Activated T-cell treated with anti-CD3 and anti-CD28 coated beads for 4 hours (primary cell): Measurements from ENCODE around the gene C9.
"Not testable (repeated sequence)": the region's sequence is repeated elsewhere in the genome, so short reads cannot be mapped to it uniquely, and the experiment has no call there.

Experiments used
- DNase-seq: peaks from one replicate; pipeline ENCODE4 v3.0.0-alpha.2; 2020

Gene C9

GRCh38 chr5:39319395-39319794 is 44.9 kb downstream of the C9 start:
- DNase-seq: no peak

GRCh38 chr5:39316464-39316863 is 47.8 kb downstream of the C9 start:
- not testable (repeated sequence) for DNase-seq

- DNase-seq: no peak
Observed at GRCh38 chr5:39315995-39316394, 48.3 kb downstream of the C9 start.

DNA sequence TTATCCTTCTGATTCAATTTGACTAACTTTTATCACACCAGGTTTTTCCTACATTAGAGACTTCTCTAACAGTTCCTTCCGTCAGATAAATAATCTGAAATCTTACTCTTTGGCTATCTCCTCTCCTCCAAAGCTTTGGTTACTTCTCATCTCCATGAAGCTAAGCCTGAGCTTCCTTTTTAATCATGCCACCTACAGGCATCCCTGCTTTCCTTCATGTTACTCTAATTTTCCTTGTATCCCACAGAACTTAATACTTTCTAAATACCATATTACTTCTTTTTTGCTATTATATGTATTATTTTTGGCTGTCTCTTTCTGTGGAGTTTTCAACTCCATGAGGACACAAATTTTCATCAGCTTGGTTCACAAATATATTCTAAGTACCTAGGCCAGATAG is 49.7 kb downstream of the C9 start:
- DNase-seq: no peak

GRCh38 chr5:39309534-39309933 is 54.8 kb downstream of the C9 start:
- no peak for DNase-seq

- DNase-seq: no peak
Observed at GRCh38 chr5:39302472-39302871, 61.8 kb downstream of the C9 start.

DNA sequence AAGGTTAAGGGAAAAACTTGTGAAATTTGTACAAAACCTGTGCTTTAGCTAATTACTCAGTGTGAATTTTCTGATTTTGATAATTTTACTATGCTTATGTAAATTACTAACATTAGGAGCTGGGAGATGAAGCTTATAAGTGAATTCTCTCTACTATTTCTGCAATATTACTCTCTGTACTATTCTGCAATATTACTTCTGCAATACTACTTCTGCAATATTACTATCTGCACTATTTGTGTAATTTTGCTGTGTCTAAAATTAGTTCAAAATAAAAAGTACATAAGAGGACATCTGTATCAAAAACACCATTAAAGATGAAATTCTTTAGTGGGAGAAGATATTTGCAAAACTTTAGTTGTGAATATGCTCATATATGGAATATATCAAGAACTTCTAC is 62.9 kb downstream of the C9 start:
- DNase-seq: no peak

DNA sequence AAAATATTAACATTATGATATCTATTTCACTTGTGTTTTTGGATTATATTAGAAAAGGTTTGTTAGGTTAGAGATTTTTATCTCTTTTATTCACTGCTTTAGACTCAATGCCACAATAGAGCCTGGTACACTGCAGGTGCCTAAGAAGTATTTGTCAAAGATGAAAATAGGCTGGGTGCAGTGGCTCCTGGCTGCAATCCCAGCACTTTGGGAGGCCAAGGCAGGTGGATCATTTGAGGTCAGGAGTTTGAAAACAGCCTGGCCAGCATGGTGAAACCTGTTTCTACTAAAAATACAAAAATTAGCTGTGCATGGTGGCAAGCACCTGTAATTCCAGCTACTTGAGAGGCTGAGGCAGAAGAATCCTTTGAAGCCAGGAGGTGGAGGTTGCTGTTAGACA is 64.3 kb downstream of the C9 start:
- DNase-seq: no peak

DNA sequence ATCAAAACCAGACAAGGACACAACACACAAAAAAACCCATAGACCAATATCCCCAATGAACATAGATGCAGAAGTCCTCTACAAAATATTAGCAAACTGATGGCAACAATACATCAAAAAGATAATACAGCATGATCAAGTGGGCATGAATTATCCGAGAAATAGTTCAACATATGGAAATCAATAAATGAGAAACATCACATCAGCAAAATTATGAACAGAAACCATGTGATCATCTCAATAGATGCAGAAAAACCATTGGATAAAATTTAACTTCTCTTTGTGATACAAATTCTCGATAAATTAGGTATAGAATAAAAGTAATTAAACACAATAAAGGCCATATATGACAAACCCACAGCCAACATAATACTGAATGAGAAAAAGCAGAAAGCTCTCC is 69.6 kb downstream of the C9 start:
- no peak for DNase-seq

DNA sequence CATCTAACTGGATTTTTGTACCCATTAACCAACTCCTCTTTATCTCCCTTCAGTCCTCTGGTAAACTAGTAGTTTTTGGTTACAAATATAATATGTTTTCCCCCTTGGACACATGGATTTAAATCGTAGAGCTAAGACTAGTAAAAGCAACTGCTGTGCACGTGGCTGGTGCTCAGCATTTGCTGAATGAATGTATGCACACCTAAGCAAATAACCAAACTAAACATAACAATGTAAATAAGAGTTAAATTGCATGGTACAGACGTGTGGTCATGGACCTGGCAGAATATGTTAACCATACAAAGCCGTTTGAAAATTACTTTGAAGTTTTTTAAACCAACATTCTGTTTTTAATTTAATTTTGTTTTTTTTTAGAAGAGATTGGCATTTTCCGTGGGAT is 79.7 kb downstream of the C9 start:
- no peak for DNase-seq

- DNase-seq: peak; percentile 56
Observed at GRCh38 chr5:39283231-39283818, 81.0 kb downstream of the C9 start.

- DNase-seq: no peak
Observed at GRCh38 chr5:39282561-39282960, 81.7 kb downstream of the C9 start.

- not testable (repeated sequence) for DNase-seq
Observed at GRCh38 chr5:39275865-39276264, 88.4 kb downstream of the C9 start.

DNA sequence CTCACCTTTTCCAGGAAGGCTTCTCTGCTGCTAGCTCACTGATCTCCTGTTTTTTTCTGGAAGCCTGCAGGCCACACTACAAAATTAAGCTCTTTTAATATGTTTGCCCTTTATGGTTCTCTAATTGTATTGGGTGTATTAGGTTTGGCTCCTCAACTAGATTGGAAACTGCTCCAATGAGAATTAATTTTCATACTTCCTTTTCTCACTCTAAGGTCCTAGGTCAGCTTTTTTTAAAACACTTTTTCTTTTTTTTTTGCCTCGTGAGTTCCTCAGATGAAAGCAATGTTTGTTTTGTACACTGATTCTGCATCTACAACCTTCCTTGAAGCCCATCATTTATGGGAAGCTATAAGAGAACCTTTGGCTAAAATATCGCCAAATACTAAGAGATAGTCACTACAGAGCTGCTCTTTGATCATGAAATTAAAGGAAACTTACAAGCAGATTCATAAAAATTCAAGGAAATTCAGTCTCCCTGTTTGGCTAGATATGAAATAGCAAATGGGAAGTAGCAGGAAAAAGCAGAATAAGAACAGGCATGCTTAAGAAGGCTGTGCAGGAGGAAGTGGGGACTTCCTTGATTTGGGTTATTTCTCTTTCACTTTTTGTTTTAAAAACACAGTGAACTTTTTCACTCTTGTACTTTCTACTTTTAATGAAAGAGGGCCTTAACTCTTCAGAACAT is 89.8 kb downstream of the C9 start:
- DNase-seq: no peak

DNA sequence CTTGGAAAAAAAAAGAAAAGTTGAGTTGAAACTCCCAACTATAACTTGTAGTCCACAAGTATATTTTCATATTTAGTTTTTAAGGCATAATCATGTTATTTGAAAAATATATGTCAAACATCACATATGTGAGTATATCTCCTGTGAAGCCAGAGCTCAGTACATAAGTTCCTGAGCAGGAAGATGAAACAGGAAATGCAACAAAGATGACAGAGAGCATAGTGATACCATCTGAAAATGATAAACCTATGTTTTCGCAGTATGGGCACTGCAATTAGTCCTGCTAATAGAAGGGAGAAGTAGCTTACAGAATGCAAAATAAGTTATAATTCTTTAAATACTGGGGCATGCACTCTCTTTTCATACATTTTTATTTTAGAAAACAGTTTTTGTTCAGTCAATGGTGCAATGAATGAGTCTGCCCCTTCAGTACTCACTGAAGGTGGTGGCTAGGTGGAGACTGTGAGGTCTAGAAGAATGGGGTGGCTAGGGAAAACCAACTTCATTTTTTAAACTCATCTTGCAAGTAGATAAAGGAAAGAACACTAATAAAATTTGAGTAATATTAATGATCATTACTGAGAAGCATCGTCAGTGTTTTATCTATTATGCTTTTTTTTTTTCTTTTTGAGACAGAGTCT is 90.9 kb downstream of the C9 start:
- no peak for DNase-seq

GRCh38 chr5:39272869-39273231 is 91.4 kb downstream of the C9 start:
- DNase-seq: not testable (repeated sequence)

GRCh38 chr5:39270225-39270848 is 94.0 kb downstream of the C9 start:
- DNase-seq: no peak

DNA sequence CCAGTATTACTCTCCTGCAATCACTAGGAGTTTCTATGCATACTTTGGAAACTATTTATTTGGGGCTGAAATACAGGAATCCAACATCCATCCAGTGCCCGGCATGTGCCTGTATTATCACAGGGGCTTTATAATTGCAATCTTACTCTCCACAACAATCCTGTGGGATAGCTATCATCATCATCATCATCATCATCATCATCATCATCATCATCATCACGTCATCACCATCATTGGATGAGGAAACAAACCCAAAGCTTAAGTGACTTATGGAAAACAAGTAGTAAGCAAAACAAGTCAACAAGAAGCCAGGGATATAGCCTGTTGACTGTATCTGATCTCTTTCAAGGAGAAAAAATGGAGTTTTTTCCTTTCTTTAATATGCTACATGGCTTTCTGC is 97.1 kb downstream of the C9 start:
- DNase-seq: no peak

DNA sequence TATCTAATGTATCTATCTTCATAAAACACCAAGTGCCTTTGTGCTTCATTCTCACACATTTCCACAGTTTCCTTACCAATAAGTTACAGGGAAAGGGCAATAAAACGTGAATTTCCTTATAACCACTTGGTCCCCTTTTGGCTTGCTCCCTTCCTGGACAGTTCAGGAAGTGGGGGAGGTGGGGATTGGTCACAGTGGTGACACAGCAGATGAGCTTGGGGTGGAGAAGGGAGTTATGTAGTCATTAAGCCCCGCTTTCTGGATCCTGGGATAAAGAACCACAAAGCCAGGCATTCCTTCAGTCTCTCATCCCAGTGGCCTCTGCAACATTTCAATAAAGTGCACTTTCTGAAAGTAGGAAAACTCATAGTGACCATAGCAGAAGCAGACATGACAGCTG is 97.9 kb downstream of the C9 start:
- no peak for DNase-seq

DNA sequence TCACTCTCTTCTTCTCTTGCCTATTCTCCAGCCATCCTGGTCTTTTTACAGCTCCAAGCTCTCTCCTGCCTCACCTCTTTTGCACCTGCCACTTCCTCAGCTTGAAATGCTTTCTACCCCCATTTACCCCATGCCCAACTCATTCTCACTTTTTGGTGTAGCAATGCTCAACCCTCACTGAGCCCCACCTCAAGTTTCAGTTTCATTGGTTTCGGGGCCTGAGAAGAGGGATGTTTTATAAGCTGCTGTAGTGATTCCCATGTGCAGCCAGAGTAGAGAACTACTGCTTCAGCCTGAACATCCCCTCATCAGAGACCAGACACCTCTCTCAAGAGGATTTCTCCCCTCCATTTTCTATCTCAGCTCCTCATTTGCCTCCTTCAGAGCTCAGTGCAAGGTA is 99.8 kb downstream of the C9 start:
- no peak for DNase-seq

- DNase-seq: no peak
Observed at GRCh38 chr5:39262981-39263380, 101.3 kb downstream of the C9 start.

DNA sequence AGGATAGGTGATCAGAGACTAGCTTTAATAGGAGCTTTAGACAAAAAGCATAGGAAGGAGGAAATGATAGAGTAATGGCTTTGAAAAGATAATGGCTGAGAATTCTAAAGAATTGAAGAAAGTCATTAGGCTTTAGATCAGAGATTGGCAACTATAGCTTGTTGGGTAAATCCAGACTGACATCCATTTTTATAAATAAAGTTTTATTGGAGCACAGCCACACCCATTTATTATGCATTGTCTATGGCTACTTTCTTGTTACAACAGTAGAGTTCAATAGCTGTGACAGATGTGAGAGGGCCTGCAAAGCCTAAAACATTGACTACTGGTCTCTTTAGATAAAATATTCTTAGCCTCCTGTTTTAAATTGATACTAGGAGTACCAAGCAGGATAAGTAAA is 104.2 kb downstream of the C9 start:
- no peak for DNase-seq

DNA sequence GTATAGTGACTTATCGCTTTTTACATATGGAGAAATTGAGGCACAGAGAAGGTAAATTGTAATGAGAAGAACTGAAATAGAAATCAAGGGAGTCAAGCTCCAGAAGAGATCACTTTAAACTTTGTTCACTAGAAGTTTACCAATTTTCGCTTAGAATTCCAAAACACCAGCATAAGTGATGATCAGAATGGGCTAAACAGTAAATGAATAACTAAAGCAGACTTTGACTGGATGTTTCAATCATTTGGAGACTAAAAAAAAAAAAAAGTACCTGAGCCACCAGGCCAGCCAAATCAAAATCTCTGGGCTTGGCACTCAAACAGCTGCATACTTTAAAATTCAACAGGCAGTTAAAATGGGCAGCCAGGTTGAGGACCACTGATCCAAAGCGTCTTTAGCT is 106.7 kb downstream of the C9 start:
- no peak for DNase-seq
